ENCODE data around the gene SPSB1.

The SPSB1 gene

GRCh38 chr1:9303916-9304315, 11.2 kb downstream of the SPSB1 start:
- TF ChIP-seq CEBPB (IDR thresholded peaks at IDR 0.05) = no peak
- TF ChIP-seq TCF12 (IDR thresholded peaks at IDR 0.05; ENCODE audit: low read depth) = no peak
- no peak for TF ChIP-seq ZBTB7A (IDR thresholded peaks at IDR 0.05; ENCODE audit: low read depth)
- TF ChIP-seq YY1 (IDR thresholded peaks at IDR 0.05; ENCODE audit: low read depth) = no peak
- no peak for TF ChIP-seq EP300 (IDR thresholded peaks at IDR 0.05; ENCODE audit: borderline replicate concordance)
- TF ChIP-seq FOXM1 (IDR thresholded peaks at IDR 0.05; ENCODE audit: borderline replicate concordance, low read depth) = no peak
- no peak for TF ChIP-seq EGR1 (IDR thresholded peaks at IDR 0.05)
- no peak for TF ChIP-seq USF1 (IDR thresholded peaks at IDR 0.05)
- no peak for TF ChIP-seq RAD21 (IDR thresholded peaks at IDR 0.05; ENCODE audit: low read depth)
- no peak for TF ChIP-seq TEAD4 (IDR thresholded peaks at IDR 0.05)
- TF ChIP-seq TAF1 (IDR thresholded peaks at IDR 0.05; ENCODE audit: low read depth) = no peak
- TF ChIP-seq NFIC (IDR thresholded peaks at IDR 0.05) = no peak

- TF ChIP-seq NFIC (IDR thresholded peaks at IDR 0.05) = no peak
- TF ChIP-seq REST (IDR thresholded peaks at IDR 0.05; ENCODE audit: low read depth) = no peak
- TF ChIP-seq USF1 (IDR thresholded peaks at IDR 0.05) = no peak
- no peak for TF ChIP-seq CREB1 (IDR thresholded peaks at IDR 0.05; ENCODE audit: low read depth)
- no peak for TF ChIP-seq YY1 (IDR thresholded peaks at IDR 0.05; ENCODE audit: low read depth)
- no peak for TF ChIP-seq FOXM1 (IDR thresholded peaks at IDR 0.05; ENCODE audit: borderline replicate concordance, low read depth)
- no peak for TF ChIP-seq EP300 (IDR thresholded peaks at IDR 0.05; ENCODE audit: borderline replicate concordance)
- no peak for TF ChIP-seq CEBPB (IDR thresholded peaks at IDR 0.05)
- no peak for TF ChIP-seq ZBTB7A (IDR thresholded peaks at IDR 0.05; ENCODE audit: low read depth)
- no peak for TF ChIP-seq RAD21 (IDR thresholded peaks at IDR 0.05; ENCODE audit: low read depth)
- TF ChIP-seq TAF1 (IDR thresholded peaks at IDR 0.05; ENCODE audit: low read depth) = no peak
- TF ChIP-seq TEAD4 (IDR thresholded peaks at IDR 0.05) = no peak
- TF ChIP-seq MAX (IDR thresholded peaks at IDR 0.05) = no peak
- TF ChIP-seq TCF12 (IDR thresholded peaks at IDR 0.05; ENCODE audit: low read depth) = no peak
Observed at GRCh38 chr1:9305216-9305615, 12.5 kb downstream of the SPSB1 start.

- TF ChIP-seq USF1 (IDR thresholded peaks at IDR 0.05) (no peak), FOXM1 (IDR thresholded peaks at IDR 0.05; ENCODE audit: borderline replicate concordance, low read depth) (no peak), RAD21 (IDR thresholded peaks at IDR 0.05; ENCODE audit: low read depth) (no peak), EGR1 (IDR thresholded peaks at IDR 0.05) (no peak), CREB1 (IDR thresholded peaks at IDR 0.05; ENCODE audit: low read depth) (no peak), REST (IDR thresholded peaks at IDR 0.05; ENCODE audit: low read depth) (no peak), TEAD4 (IDR thresholded peaks at IDR 0.05) (no peak), TCF12 (IDR thresholded peaks at IDR 0.05; ENCODE audit: low read depth) (no peak), ZBTB7A (IDR thresholded peaks at IDR 0.05; ENCODE audit: low read depth) (no peak), EP300 (IDR thresholded peaks at IDR 0.05; ENCODE audit: borderline replicate concordance) (no peak), MAX (IDR thresholded peaks at IDR 0.05) (no peak), CEBPB (IDR thresholded peaks at IDR 0.05) (no peak)
Observed at GRCh38 chr1:9306006-9306405, 13.3 kb downstream of the SPSB1 start.

GRCh38 chr1:9307303-9307702, 14.6 kb downstream of the SPSB1 start:
- TF ChIP-seq YY1 (IDR thresholded peaks at IDR 0.05; ENCODE audit: low read depth) (no peak), TEAD4 (IDR thresholded peaks at IDR 0.05) (no peak), ZBTB7A (IDR thresholded peaks at IDR 0.05; ENCODE audit: low read depth) (no peak), EGR1 (IDR thresholded peaks at IDR 0.05) (no peak), MAX (IDR thresholded peaks at IDR 0.05) (no peak), USF1 (IDR thresholded peaks at IDR 0.05) (no peak), REST (IDR thresholded peaks at IDR 0.05; ENCODE audit: low read depth) (no peak), CREB1 (IDR thresholded peaks at IDR 0.05; ENCODE audit: low read depth) (no peak), RAD21 (IDR thresholded peaks at IDR 0.05; ENCODE audit: low read depth) (no peak), TCF12 (IDR thresholded peaks at IDR 0.05; ENCODE audit: low read depth) (no peak), EP300 (IDR thresholded peaks at IDR 0.05; ENCODE audit: borderline replicate concordance) (no peak), CEBPB (IDR thresholded peaks at IDR 0.05) (no peak), FOXM1 (IDR thresholded peaks at IDR 0.05; ENCODE audit: borderline replicate concordance, low read depth) (no peak), NFIC (IDR thresholded peaks at IDR 0.05) (no peak), TAF1 (IDR thresholded peaks at IDR 0.05; ENCODE audit: low read depth) (no peak)
